Measurements from ENCODE around the gene BCAP31. TPM values are rescaled to one million over a fixed set of nuclear protein-coding genes. Genes with fewer than 3 reads are reported as not detected.

The BCAP31 gene
- total RNA-seq, 1 experiment from 2014 or later, result 432 TPM

DNA sequence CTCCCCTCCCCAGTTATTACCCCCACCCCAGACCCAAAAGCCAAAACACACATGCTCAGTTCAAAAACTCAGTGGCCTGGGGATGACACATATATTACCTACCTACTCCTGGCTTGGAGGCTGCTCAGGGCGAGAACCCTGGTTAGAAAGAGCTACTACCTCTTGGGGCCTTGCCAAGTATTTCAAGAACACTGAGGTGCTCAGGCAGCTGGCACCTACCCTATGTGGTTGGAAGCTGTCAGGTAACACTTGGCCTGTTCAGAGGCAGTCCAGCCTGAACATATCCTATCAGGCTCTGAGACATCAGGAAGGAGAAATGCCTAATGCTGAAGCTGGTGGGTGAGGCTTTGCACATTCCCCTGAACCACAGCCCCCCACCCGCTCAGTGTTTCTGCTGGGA lies 4.9 kb downstream of the BCAP31 start:
- ATAC-seq (no peak), DNase-seq (ENCODE audit: low read depth, low spot score) (no peak)
- TF ChIP-seq, protein P1, sequence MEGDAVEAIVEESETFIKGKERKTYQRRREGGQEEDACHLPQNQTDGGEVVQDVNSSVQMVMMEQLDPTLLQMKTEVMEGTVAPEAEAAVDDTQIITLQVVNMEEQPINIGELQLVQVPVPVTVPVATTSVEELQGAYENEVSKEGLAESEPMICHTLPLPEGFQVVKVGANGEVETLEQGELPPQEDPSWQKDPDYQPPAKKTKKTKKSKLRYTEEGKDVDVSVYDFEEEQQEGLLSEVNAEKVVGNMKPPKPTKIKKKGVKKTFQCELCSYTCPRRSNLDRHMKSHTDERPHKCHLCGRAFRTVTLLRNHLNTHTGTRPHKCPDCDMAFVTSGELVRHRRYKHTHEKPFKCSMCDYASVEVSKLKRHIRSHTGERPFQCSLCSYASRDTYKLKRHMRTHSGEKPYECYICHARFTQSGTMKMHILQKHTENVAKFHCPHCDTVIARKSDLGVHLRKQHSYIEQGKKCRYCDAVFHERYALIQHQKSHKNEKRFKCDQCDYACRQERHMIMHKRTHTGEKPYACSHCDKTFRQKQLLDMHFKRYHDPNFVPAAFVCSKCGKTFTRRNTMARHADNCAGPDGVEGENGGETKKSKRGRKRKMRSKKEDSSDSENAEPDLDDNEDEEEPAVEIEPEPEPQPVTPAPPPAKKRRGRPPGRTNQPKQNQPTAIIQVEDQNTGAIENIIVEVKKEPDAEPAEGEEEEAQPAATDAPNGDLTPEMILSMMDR (IDR thresholded peaks at IDR 0.05), result no peak
- TF ChIP-seq TCF7L2 (IDR thresholded peaks at IDR 0.05; ENCODE audit: low read depth, low read length) (no peak), SIN3A (IDR thresholded peaks at IDR 0.05; ENCODE audit: borderline replicate concordance, insufficient read depth, low read depth, low read length) (no peak), POLR2AphosphoS5 (IDR thresholded peaks at IDR 0.05; ENCODE audit: low read depth, low read length) (no peak)
- TF ChIP-seq, protein P2, sequence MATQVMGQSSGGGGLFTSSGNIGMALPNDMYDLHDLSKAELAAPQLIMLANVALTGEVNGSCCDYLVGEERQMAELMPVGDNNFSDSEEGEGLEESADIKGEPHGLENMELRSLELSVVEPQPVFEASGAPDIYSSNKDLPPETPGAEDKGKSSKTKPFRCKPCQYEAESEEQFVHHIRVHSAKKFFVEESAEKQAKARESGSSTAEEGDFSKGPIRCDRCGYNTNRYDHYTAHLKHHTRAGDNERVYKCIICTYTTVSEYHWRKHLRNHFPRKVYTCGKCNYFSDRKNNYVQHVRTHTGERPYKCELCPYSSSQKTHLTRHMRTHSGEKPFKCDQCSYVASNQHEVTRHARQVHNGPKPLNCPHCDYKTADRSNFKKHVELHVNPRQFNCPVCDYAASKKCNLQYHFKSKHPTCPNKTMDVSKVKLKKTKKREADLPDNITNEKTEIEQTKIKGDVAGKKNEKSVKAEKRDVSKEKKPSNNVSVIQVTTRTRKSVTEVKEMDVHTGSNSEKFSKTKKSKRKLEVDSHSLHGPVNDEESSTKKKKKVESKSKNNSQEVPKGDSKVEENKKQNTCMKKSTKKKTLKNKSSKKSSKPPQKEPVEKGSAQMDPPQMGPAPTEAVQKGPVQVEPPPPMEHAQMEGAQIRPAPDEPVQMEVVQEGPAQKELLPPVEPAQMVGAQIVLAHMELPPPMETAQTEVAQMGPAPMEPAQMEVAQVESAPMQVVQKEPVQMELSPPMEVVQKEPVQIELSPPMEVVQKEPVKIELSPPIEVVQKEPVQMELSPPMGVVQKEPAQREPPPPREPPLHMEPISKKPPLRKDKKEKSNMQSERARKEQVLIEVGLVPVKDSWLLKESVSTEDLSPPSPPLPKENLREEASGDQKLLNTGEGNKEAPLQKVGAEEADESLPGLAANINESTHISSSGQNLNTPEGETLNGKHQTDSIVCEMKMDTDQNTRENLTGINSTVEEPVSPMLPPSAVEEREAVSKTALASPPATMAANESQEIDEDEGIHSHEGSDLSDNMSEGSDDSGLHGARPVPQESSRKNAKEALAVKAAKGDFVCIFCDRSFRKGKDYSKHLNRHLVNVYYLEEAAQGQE (IDR thresholded peaks at IDR 0.05; ENCODE audit: insufficient read depth in 1 of 2, low read depth in 2 of 2, low read length in 1 of 2), result no peak
- Histone ChIP-seq H3K36me3 (ENCODE audit: control insufficient read depth, insufficient read depth, low read length) (peaks cover 22% of the 10 kb centered on the region), H3K27ac (ENCODE audit: low read length) (no peak overlapping the region), H3K9me3 (ENCODE audit: control insufficient read depth, insufficient read depth, low read depth, low read length) (no peaks in the 10 kb centered on the region), H3K4me1 (ENCODE audit: control insufficient read depth, insufficient read depth, low read length) (peaks cover 9% of the 10 kb centered on the region), H3K4me3 (ENCODE audit: low read depth in 2 of 2, low read length in 2 of 2) (no peak overlapping the region), H3K27me3 (ENCODE audit: control insufficient read depth, insufficient read depth, low read length) (no peaks in the 10 kb centered on the region)
- no TSS peak for BruUV-seq (replicated peaks)
- in situ Hi-C loops (cut with HindIII; ENCODE audit: low pct_unique_long_range_greater_than_20kb, low sequenced_read_pairs) (no loop called here), intact Hi-C loops (cut with micrococcal nuclease; ENCODE audit: unreplicated experiment) (no loop called here)
- ChIA-PET POLR2A (no interaction called here), CTCF (no interaction called here)

DNA sequence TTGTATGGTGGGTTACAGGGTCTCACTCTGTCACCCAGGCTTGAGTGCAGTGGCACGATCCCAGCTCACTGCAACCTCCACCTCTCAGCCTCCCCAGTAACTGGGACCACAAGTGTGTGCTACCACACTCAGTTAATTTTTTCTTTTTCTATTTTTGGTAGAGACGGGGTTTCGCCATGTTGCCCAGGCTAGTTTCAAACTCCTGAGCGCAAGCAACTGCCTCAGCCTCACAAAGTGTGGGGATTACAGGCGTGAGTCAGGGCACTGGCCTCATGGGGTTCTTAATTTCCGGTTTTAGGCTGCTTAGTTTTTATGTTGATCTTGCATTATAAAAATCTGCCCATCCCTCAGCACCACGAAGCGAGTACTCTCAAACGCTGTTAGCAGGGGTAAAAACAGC lies 6.7 kb downstream of the BCAP31 start:
- ChIA-PET CTCF (no interaction called here), POLR2A (no interaction called here)
- ATAC-seq (no peak), DNase-seq (ENCODE audit: low read depth, low spot score) (no peak)
- no TSS peak for BruUV-seq (replicated peaks)
- peaks cover 24% of the 10 kb centered on the region for H3K36me3 ChIP-seq (ENCODE audit: control insufficient read depth, insufficient read depth, low read length)
- TF ChIP-seq SIN3A (IDR thresholded peaks at IDR 0.05; ENCODE audit: borderline replicate concordance, insufficient read depth, low read depth, low read length) (no peak), TCF7L2 (IDR thresholded peaks at IDR 0.05; ENCODE audit: low read depth, low read length) (no peak), POLR2AphosphoS5 (IDR thresholded peaks at IDR 0.05; ENCODE audit: low read depth, low read length) (no peak)
- TF ChIP-seq, protein P2 (IDR thresholded peaks at IDR 0.05; ENCODE audit: insufficient read depth in 1 of 2, low read depth in 2 of 2, low read length in 1 of 2), result no peak
- TF ChIP-seq, protein P1 (IDR thresholded peaks at IDR 0.05), result no peak
- H3K27me3 ChIP-seq (ENCODE audit: control insufficient read depth, insufficient read depth, low read length), result no peaks in the 10 kb centered on the region
- no peak overlapping the region for H3K27ac ChIP-seq (ENCODE audit: low read length)
- no peak overlapping the region for H3K4me3 ChIP-seq (ENCODE audit: low read depth in 2 of 2, low read length in 2 of 2)
- H3K4me1 ChIP-seq (ENCODE audit: control insufficient read depth, insufficient read depth, low read length), result peaks cover 6% of the 10 kb centered on the region
- intact Hi-C loops (cut with micrococcal nuclease; ENCODE audit: unreplicated experiment) (no loop called here), in situ Hi-C loops (cut with HindIII; ENCODE audit: low pct_unique_long_range_greater_than_20kb, low sequenced_read_pairs) (no loop called here)
- H3K9me3 ChIP-seq (ENCODE audit: control insufficient read depth, insufficient read depth, low read depth, low read length), result no peaks in the 10 kb centered on the region

Data from Panc1 (cell line).